Amniotic epithelial cell (primary cell): ENCODE measurements around the gene ADAMTS9.
"Not testable (repeated sequence)": the region's sequence is repeated elsewhere in the genome, so short reads cannot be mapped to it uniquely, and the experiment has no call there.

Experiments
- DNase-seq: peaks from one replicate; pipeline ENCODE4 v3.0.0-alpha.2; 2010; ENCODE audit warnings: low read depth

ADAMTS9 gene

DNA sequence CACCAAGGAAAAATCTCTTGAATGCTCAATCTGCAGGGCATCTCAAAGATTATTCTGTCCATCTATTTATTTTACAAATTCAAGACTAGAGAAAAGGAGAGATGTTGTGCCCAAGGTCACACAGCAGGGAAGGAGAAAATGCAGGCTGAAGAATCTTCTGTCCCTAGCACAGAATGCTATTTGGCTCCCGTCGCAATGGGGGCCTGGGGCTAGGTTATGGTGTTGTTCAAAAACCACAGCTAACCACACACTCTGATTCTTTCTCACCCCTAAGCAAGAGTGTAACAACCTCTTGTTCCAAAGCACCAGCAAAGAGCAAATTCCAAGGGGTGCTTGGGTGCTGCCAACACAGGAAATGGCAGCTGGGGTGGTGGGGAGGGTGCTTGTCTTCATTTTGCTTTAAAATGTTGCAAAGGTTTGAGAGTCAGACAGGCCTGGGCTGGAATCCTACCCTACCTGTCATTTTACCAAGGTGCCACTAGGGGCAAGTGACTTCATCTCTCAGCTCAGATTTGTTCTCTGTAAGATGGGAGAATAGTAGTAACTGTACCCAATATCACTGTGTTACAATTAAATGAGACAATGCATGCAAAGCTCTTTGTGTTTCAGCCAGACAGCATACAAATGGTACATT is 112.5 kb downstream of the ADAMTS9 start:
- DNase-seq, result peak; percentile 20

DNA sequence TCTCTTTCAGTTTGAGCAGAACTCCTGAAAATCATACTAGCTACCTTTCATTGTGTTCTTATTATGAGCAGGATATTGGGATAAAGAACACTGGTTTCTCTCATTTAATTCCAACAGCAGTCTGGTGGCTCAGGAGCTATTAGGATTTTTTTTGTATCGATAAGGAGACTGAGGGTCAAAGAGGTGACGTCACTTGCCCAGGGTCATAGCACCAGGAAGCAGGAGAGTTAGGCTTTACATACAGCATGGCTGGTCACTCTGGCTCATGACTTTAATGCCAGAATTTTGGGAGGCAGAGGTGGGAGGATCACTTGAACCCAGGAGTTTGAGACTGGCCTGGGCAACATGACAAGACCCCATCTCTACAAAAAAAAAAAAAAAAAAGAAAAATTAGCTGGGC is 113.6 kb downstream of the ADAMTS9 start:
- no peak for DNase-seq

DNA sequence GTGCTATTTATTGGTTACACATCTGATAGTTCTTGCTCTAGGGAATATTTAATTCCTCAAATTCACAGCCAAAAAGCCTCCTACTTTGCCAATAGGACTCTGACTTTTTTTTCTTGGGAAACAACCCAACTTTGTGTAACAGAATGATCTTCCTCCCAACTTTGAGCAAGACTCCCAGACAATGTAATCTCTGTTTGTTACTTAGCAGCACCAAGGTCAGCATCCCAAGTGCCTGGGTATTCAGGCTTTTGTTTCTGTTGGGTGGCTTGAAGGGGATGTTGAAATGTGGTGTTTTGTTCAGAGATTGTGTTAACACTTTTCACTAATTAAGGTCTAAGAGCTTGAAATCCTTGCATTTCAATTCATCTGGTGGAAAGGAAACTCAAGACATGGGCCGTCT is 115.8 kb downstream of the ADAMTS9 start:
- DNase-seq, result peak; percentile 18

DNA sequence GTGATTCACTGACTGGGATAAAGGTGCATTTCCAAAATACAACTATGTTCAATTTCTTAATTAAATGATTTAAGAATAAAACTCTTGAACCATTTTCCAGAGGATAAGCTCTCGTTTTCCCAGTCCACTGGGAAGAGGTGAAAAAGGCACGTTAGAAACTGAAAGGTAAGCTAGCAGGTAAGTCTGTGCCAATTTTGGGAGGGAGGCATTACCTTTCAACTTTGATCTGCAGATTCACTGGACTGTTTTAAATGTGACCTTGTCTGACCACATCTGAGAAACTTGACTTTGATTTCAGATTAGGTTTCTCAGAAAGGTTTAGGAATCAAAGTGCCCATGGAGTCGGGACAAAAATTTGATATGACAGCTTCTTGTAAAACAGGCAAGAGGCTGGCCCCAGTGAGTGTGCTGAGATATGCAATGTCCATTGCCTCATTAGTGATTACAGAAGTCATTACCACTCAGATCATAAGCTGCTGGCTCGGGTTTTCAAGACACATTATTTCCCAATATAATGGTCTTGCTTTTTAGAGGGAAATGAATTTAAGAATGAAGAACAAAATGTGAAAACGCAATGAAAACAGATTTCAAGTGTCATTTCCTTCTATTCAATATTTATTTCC is 118.8 kb downstream of the ADAMTS9 start:
- peak; percentile 30 for DNase-seq

DNA sequence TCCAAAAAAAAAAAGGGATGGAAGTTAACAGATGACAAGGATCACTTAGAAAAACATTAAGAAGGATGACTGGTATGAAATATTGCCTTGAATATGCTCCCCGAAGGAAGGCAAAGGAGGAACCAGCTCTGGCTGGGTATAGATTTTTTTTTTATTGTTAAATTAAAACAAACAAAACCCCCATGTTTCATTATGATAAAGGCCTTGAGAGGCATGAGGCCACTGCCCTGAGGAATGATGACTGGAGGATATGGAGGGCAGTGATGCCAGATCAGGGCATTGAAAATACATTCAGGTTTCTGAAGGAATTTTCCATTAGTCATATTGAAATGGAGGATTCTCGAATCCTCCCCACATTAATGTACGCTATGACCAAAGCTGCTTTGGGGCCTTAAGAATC is 120.9 kb downstream of the ADAMTS9 start:
- DNase-seq, result no peak

DNA sequence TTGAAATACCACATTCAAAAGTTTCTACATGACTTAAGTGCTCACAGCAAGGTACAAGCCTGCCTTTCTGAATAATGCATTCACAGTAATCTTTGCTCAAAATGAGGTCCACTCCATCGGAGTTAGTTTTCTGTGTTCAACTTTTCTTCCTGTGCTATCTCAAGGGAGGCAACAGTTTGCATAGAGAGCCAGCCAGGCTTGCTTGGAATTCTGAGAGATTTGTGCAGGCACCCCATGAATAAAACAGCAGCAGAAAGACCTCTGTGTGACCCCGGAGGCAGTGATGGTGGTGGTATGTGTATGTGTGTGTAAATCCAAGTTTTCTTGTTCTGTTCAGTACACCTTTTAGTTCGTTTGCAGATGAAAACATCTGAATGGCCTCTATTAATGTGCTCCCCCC is 124.0 kb downstream of the ADAMTS9 start:
- DNase-seq, result no peak

DNA sequence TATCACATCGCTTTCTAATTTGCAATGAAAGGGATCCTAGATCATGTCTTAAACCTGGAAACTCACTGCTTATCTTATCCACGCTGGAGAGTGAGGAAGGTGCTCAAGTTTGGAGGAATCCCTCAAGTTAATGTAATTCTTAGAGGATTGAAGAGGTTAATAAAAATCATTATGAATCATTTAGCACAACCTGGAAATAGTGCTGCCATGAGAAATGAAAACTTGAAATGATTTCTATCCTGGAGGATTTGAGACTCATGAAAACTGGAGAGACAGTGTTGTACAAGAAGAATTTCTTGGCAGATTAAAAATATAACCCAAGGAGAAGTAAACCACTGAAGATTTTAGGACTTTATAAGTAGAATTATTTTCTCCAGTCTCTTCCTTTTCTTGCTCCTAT is 125.9 kb downstream of the ADAMTS9 start:
- no peak for DNase-seq

DNA sequence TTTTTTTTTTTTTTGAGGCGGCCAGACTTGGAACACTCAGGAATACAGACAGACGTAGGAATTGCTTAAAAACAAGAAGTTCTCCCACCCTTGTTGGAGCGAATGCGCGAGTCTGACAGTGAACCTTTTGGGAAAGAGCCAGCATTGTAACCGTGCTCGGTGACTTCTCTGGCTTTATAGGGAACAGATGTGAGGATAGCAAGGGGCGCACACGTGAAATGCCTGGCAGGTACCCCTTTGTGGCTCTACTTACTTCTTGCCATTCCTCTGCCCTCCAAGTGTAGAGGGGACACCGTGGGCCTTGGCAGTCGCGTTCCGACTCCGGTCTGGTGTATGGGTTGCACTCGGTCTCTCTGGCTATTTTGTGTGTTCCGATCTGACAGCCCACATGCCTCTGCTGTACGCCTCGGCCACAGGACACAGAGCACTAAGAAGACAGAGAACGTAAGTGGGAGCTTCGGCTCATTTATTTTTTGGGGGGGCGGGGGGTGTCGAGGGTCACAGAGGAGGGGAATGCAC is 126.4 kb downstream of the ADAMTS9 start:
- no peak for DNase-seq

DNA sequence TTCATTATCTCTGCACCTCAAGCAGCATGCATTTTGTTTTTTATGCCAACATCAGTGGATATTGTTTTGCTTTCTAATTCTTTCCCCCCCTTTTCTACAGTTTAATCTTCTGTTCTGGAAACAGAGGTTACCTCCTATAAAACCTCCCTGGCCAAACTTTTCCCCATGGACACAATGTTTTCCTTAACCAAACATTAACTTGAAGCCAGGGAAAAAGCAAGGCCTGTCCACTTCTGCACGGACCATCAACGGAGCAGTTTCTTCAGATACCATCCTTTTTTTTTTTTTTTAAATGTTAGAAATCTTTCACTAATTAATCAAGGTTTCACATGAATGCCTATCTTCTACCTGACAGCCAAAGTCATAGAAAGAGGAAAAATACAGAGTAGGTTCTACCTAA is 127.0 kb downstream of the ADAMTS9 start:
- no peak for DNase-seq

DNA sequence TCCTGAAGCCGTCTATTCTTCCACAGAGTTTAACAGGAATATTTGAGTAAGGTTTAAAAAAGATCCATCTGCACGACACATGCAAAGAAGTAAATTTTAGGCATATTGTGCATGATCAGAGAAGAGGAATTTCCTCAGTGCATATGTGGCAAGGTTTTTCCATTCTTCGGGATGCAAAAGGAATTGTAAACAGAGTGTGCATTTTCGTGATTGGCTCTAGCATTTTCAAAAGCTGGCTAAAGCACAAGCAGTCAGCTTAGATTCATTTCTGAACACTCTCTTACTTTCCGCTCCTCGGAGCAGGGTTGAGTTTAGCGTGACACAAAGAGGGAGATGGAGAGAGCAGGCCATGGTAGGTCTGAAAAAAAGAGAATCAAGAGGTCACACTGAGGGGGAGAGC is 128.2 kb downstream of the ADAMTS9 start:
- DNase-seq, result no peak

DNA sequence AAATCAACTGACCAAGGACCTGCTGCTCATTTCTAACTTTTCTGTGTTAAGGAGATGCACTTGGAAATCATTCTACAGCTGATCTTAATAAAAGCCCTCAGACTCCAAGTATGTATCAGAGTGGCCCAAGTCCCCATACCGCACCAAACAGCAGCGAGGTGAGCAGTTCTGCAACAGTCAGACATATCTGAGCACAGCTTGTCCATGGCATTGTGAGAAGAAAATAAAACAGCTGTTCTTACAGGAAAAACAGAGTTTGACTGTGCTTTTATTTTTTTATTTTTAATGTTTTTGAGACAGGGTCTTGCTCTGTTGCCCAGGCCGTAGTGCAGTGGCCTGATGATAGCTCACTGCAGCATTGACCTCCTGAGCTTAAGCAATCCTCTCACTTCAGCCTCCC is 131.8 kb downstream of the ADAMTS9 start:
- no peak for DNase-seq

DNA sequence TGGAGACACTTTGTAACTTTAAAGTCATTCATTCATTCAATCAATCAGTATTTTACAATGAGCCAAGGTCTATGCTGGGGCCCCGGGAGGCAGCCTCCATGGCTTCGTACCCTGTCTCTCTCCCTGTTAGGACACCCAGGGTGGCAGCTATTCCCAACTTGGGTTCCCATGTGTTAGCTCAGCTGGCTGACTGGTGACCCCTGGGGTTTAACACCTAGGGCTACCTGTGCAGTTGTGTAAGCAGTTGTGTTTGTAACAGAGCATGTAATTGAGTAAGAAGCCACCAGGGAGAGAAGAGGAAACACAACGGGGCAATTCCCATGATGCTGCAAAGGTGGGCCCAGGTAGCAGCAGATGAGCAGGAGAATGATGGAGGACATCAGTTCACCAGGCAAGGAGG is 132.4 kb downstream of the ADAMTS9 start:
- no peak for DNase-seq

DNA sequence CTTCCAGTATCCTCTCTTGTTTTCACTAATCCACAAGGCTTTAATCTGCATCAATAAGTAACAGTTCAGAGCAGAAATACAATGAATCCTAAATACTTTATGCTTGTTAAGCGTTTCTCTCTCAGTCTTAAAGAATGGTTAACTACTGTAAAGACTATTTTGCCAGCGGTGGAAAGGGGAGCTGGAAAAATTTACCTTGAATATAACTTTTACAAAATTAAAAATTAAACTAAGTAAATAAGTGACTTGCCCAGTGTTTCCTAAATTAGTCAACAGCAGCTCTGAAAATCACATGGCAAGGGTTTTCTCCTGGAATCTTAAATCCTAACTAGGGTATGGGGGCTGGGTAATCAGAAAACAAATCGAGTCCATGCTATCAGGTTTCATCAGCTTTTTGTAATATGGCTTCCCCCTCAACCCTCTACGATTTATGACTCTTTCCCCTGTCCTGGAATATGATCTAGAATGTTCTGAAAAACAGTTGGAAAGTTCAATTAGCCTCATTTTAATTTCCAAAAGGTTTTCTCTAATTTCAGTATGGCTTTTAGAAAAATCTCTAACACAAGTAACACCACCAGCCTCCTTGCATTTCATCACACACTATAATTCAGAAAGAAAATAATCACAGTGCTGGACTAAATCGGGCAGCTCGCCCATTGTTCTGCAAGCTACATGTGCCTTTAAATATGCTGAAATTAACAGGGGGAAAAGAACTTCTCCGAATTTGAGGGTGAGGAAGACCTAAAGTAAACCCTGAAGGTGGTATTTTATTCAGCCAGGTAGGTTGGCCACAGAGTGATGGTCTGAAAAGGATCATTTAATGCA is 133.5 kb downstream of the ADAMTS9 start:
- no peak for DNase-seq

DNA sequence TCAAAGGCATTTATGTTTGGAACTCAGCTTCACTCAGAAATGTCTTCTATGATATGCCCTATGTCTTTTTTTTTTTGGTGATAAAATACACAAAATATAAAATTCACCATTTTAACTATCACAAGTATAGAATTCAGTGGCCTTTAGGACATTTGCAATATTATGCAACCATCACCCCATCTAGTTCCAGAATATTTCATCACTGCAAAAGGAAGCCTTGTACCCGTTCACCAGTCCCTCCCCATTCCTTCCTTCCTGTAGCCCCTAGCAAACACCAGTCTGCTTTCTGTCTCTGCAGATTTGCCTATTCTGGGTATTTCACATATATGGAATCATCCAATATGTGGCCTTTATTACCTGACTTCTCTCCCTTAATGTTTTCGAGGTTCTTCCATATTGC is 134.8 kb downstream of the ADAMTS9 start:
- no peak for DNase-seq

DNA sequence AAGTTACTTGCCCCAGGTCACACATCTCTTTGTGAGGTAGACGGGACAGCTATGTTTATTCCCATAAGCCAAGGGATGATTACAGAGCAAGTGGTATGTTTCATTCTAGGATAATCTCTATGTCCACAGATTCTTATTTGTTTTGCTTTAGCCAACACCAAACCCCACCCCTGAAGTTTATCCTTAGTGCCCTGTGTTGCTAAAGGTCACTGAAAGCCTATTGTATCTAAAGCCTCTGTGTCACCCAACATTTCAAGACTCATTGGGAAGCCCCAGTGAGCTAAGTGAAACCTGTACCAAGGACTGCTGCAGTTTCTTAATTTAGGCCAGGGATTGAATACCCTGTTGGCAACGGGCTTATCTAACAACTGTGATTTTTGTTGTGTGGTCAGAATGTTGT is 135.6 kb downstream of the ADAMTS9 start:
- no peak for DNase-seq

DNA sequence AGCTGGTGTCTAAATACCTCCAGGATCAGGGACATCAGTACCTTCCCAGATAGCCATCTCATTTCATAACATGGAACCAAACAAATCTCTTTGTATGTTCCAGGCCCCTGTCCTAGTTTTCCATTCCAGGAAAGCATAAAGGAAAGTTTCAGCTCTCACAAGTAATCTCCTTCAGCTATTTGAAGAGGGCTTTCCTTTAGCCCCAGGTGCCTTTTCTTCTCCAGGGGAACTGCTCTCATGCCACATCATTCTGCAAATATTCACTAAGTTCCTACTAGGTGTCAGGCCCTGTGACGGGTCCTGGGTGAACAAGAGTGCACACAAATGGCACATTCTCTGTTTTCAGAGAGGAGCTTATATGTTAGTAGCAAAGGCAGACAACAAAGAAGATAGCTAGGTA is 136.1 kb downstream of the ADAMTS9 start:
- DNase-seq, result no peak

DNA sequence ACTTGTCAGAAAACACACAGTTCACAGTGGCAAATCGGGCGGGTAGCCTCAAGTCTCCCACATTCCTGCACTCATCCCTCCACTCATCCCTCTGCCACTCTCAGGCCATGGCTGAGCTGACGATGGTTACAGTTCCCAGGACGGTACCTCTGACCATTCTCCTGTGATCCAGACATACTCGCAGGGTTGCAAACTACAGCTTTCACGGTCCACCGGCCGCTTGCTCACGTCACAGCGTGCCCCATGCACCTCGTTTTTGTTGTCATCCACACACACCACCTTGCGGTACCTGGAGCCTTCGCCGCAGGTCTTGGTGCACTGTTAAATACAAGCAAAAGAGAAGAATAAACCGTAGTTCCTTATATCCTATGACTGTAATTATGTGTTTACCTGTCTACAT is 137.1 kb downstream of the ADAMTS9 start:
- no peak for DNase-seq

DNA sequence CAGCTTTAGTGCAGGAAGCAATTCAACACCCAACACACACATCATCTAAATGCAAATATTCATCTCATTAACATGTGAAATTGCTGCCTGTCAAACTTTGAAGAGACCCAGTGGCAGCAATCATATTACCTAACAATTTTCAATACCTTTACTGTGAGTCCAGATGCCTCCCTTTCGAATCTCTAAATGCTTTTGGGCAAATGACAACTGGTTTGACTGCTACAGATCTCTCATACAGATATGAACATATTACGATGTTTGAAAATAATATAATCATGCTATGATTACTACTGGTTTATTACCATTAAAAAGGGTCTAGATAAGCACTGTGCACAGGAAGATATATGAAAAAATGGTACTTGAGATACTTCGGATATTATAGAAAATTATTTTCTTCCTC is 137.9 kb downstream of the ADAMTS9 start:
- DNase-seq, result no peak

DNA sequence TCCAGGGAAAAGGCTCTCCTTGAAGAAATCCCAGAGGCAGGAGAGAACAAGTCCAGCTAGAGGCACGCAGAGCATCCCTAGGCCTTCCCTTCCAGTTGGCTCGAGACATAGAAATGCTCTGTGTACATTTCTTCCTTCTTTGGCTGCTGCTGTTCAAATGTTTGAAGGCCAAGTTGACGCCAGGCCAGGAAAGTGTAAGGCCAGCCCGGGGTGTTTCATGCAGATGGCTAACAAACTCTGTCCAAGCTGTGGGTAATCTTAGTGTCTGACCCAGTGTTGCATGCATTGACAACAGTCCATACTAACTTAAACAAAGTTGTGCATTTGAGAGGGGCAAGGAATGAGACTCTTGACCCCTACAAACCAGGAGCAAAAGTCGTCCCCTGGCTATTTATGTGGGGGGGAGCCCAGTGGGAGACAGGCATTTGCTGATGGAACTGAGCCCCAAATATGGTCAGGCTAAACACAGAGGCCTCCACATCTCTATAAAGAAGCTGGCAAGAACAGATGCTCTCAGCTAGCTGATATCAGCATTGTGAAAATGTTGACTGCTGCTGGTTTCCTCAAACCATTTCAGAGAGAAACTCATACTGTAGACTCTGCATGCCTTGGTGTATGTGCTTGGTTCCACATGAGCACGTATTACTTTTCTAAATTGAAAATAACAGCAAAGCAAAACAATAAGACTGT is 139.5 kb downstream of the ADAMTS9 start:
- DNase-seq, result no peak

DNA sequence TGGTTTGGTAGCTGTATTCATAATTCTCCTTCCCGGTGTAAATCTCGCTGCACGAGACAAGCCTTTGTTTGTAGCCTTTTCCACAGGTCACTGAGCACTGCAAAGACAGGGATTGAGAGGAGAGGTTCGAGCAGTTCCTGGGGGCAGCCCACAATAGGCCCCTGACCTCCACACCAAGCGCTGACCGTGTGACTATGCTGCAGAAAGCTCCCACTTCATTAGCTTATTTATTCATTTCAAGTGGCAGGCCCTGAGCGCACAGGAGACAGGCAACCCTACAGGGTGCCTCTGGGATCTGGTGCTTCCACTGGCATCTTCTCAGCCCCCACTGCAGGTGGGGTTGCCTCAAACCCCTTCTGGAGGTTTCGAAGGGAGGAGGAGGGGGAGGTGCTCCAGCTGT is 140.9 kb downstream of the ADAMTS9 start:
- no peak for DNase-seq

DNA sequence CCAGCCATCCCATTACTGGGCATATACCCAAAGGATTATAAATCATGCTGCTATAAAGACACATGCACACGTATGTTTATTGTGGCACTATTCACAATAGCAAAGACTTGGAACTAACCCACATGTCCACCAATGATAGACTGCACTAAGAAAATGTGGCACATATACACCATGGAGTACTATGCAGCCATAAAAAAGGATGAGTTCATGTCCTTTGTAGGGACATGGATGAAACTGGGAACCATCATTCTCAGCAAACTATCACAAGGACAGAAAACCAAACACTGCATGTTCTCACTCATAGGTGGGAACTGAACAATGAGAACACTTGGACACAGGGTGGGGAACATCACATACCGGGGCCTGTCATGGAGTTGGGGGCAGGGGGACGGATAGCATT is 142.6 kb downstream of the ADAMTS9 start:
- not testable (repeated sequence) for DNase-seq

DNA sequence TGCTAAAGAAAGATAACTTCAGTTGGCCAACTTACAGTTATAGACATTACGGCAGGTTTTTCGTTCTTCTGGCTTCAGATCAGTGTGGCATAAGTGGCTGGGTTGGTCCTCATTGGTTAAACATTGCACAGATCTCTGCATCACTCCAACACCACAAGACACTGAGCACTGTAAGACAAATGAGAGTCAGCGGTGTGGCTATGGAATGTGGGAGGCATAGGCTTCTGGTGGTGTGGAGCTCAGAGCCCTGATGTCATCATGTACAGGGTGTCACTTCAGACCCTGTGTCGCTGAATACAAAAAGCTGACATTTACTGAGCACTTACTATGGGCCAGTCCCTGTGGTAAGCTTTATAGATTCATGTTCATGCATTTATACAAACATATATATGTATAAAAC is 146.0 kb downstream of the ADAMTS9 start:
- DNase-seq, result peak; percentile 35
